Measurements from ENCODE around the gene CLEC5A. TPM values are rescaled to one million over a fixed set of nuclear protein-coding genes. Genes with fewer than 3 reads are reported as not detected.

Gene CLEC5A
- total RNA-seq, 1 experiment from 2014 or later: not detected

- TF ChIP-seq SIN3A (IDR thresholded peaks at IDR 0.05; ENCODE audit: borderline replicate concordance, insufficient read depth, low read depth, low read length) (no peak), TCF7L2 (IDR thresholded peaks at IDR 0.05; ENCODE audit: low read depth, low read length) (no peak), REST (IDR thresholded peaks at IDR 0.05; ENCODE audit: insufficient read depth in 1 of 2, low read depth in 2 of 2, low read length in 1 of 2) (no peak), CTCF (IDR thresholded peaks at IDR 0.05) (peak; percentile 51), POLR2AphosphoS5 (IDR thresholded peaks at IDR 0.05; ENCODE audit: low read depth, low read length) (no peak)
- Histone ChIP-seq H3K4me3 (ENCODE audit: low read depth in 2 of 2, low read length in 2 of 2) (no peak overlapping the region), H3K27ac (ENCODE audit: low read length) (no peak overlapping the region), H3K27me3 (ENCODE audit: control insufficient read depth, insufficient read depth, low read length) (no peaks in the 10 kb centered on the region; the same call in 1 of the 2 replicates), H3K36me3 (ENCODE audit: control insufficient read depth, insufficient read depth, low read length) (no peaks in the 10 kb centered on the region), H3K4me1 (ENCODE audit: control insufficient read depth, insufficient read depth, low read length) (no peaks in the 10 kb centered on the region), H3K9me3 (ENCODE audit: control insufficient read depth, insufficient read depth, low read depth, low read length) (no peaks in the 10 kb centered on the region)
- intact Hi-C loops (cut with micrococcal nuclease; ENCODE audit: unreplicated experiment) (loop anchor here (1.0 kb wide), 1 partner anchor 213 kb away; no protein-coding TSS in a partner anchor), in situ Hi-C loops (cut with HindIII; ENCODE audit: low pct_unique_long_range_greater_than_20kb, low sequenced_read_pairs) (no loop called here)
- ChIA-PET POLR2A (no interaction called here), CTCF (interaction anchor here (0.6 kb wide), 1 partner anchor 10 kb away, joined by 3 read pairs; no protein-coding TSS in a partner anchor)
- DNase-seq (ENCODE audit: low read depth, low spot score) (no peak), ATAC-seq (no peak)
- BruUV-seq (replicated peaks): no TSS peak
These were observed 29.9 kb upstream of the CLEC5A start for GRCh38 chr7:141976524-141977245.

- POLR2A ChIA-PET: no interaction called here
- in situ Hi-C loops (cut with HindIII; ENCODE audit: low pct_unique_long_range_greater_than_20kb, low sequenced_read_pairs): no loop called here
- intact Hi-C loops (cut with micrococcal nuclease; ENCODE audit: unreplicated experiment): loop anchor here (1.0 kb wide), 1 partner anchor 213 kb away; no protein-coding TSS in a partner anchor
These were observed 29.2 kb upstream of the CLEC5A start for GRCh38 chr7:141975806-141976523.

More at GRCh38 chr7:141975806-141976523, 29.2 kb upstream of the CLEC5A start:
- ATAC-seq: peak; percentile 91
- DNase-seq (ENCODE audit: low read depth, low spot score): peak; percentile 38
- H3K9me3 ChIP-seq (ENCODE audit: control insufficient read depth, insufficient read depth, low read depth, low read length): no peaks in the 10 kb centered on the region
- H3K27ac ChIP-seq (ENCODE audit: low read length): no peak overlapping the region
- no peaks in the 10 kb centered on the region; the same call in 1 of the 2 replicates for H3K27me3 ChIP-seq (ENCODE audit: control insufficient read depth, insufficient read depth, low read length)
- TF ChIP-seq POLR2AphosphoS5 (IDR thresholded peaks at IDR 0.05; ENCODE audit: low read depth, low read length): no peak
- peak; percentile 92 for TF ChIP-seq CTCF (IDR thresholded peaks at IDR 0.05)
- CTCF ChIA-PET: interaction anchor here (0.6 kb wide), 3 partner anchors 9 to 215 kb away, joined by 3 read pairs; no protein-coding TSS in a partner anchor
- no TSS peak for BruUV-seq (replicated peaks)
- no peaks in the 10 kb centered on the region for H3K36me3 ChIP-seq (ENCODE audit: control insufficient read depth, insufficient read depth, low read length)
- peak overlapping the region; percentile 25 to 29; a peak in 3 of 4 replicates for H3K4me3 ChIP-seq (ENCODE audit: low read depth in 2 of 2, low read length in 2 of 2)
- no peaks in the 10 kb centered on the region for H3K4me1 ChIP-seq (ENCODE audit: control insufficient read depth, insufficient read depth, low read length)
